ENCODE data around the gene ZNF185. TPM values are rescaled to one million over a fixed set of nuclear protein-coding genes. Genes with fewer than 3 reads are reported as not detected.

Gene ZNF185
- total and polyA plus RNA-seq, 2 of the 8 experiments (the other 6 are each of a cell fraction or from before 2014, with no cell fraction given): 15.6 to 20.1 TPM

- TF ChIP-seq ATF2 (IDR thresholded peaks at IDR 0.05; ENCODE audit: low read length) (no peak), SIN3A (conservative IDR thresholded peaks at IDR 0.05 in 1 of 2, IDR thresholded peaks at IDR 0.05 in 1 of 2; ENCODE audit: low read depth in 1 of 2, low read length in 2 of 2) (no peak), RBBP5 (IDR thresholded peaks at IDR 0.05; ENCODE audit: borderline replicate concordance, low read depth, low read length) (no peak), RXRA (IDR thresholded peaks at IDR 0.05; ENCODE audit: insufficient read depth, low read depth, low read length) (no peak)
These were observed 34.3 kb downstream of the ZNF185 start (continued) for GRCh38 chrX:152932144-152932543.

Measured in H1 (cell line).